GM18507 (cell line): ENCODE measurements around the gene VCP.

Experiments
- DNase-seq: peaks from one replicate; pipeline ENCODE4 v3.0.0; 2011; ENCODE audit warnings: low read depth; ENCODE audit not compliant: insufficient read length; ENCODE audit errors: extremely low spot score
- FAIRE-seq: peaks from 2 replicates; lab custom pipeline; 2011; peaks lifted over from hg19 to GRCh38; lab: Jason Lieb, UNC

Gene VCP

DNA sequence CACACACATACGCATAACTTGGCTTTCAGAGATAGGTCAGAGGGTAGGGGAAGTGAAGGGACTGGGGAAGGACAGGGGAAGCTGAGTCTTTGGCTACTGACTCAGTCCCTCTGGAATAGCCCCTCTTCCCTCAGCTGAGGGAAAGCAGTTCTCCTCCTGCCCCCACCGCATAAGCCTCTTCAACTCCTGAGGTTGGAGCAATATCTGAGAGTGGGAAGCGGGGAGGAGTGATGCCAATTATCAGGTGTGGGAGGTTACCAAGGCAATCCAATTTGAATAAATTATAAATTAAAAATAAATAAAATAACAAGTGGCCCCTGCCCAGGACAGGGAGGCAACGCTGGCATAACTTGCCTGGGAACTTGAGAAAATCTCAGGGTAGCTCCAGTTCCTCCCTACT is 32.2 kb upstream of the VCP start:
- DNase-seq (no peak), FAIRE-seq (no peak)

DNA sequence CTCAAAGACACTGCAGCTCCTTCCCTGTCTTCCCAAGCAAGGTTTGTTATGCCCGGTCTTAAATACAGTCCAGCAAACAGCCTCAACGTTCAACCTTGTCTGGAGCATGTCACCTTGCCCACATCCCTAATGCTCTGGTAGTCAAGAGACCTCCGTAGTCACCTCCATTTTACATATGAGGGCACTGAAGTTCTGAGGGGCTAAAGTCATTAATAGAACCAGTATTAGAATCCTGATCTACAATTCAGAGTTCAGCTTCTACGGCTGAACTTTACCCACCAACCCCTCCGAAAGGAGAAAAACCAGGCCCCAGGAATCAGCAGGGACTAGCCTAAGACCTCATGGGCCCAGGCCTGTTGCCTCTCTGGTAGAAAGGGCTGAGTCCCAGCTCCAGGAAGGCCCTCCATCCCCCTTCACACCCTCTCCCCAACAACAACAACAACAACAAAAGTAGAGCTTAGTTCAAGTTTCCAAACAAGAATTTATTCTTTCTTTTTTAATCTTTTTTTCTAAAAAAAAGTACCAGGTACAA is 31.3 kb upstream of the VCP start:
- FAIRE-seq (no peak), DNase-seq (no peak)

DNA sequence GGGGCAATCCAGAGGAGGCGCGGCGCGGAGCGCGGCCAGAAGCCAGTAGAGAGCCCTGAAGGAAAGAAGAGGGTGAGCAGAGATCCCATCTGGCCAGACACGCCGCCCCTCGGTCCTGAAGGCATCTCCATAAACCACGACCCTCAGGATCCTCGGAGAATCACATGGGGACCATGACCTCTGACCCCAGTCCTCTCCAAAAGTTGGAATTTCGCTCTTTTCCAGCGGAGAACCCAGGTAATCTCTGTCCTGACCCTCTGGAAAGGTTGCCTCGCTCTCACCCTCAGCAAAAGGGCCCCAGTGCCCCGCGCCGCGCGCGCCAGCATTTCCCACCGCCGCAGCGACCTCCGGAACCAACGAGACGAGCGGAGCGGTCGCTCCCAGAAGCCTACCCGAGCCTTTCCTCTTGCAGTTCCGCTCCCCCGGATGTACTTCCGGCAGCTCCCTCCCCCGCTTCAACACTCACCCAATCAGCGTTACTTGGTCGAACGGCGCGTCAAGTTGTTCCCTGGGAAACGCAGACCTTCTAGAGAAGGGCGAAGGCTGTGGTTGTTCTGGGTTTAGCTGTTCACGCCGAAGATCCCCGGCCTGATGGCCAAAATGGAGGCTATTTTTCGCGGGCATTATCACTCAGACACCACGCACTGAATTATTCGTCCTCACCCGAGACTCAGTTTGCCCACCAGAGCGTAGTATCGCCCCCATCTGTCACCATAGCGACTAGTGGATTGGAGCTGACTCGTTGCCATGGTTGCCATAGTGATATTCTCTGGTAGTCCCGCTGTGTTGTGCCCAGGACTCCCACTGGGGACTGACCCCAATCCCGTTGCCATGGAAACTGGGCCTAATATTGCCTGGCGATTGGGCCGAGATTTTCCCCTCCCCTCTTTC is 30.6 kb upstream of the VCP start, which contains the start of gene STOML2:
STOML2 (minus strand) TSS at position 363 of the 891 bp plus-strand sequence; CDS start at position 326, 37 bp downstream.
- DNase-seq, result peak; percentile 90
- peak; percentile 99 for FAIRE-seq

DNA sequence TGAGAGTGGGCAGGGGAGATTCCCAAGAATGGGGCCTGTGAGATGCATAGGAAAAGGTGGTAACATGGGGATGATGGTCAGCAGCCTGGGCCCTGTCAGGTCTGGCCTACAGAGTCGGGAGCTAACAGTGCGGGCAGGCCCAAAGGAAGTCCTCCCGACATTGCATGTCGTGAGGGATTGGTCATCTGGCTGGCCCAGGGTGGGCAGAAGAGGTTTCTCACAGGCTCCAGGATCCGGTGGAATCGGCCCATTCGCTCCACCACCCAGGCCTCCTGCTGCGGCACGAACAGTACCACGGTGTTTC is 30.0 kb upstream of the VCP start:
- DNase-seq (no peak), FAIRE-seq (no peak)

DNA sequence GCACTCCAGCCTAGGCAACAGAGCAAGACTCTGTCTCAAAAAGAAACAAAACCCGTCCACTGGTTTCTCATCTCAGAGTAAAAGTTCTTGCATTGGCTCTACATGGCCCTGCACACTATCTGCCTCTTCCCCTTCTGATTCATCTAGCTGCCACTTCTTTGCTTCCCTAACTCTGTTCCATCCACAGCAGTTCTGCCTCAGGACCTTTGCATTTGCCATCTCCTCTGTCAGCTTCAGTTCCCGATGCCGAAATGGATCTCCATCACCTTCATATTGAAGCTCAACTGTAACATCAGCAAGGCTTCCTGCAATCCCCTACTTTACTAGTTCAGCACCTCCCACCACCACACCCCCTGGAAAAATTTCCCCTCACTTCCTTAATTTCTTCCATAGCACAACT is 25.1 kb upstream of the VCP start:
- DNase-seq, result no peak
- FAIRE-seq, result no peak

DNA sequence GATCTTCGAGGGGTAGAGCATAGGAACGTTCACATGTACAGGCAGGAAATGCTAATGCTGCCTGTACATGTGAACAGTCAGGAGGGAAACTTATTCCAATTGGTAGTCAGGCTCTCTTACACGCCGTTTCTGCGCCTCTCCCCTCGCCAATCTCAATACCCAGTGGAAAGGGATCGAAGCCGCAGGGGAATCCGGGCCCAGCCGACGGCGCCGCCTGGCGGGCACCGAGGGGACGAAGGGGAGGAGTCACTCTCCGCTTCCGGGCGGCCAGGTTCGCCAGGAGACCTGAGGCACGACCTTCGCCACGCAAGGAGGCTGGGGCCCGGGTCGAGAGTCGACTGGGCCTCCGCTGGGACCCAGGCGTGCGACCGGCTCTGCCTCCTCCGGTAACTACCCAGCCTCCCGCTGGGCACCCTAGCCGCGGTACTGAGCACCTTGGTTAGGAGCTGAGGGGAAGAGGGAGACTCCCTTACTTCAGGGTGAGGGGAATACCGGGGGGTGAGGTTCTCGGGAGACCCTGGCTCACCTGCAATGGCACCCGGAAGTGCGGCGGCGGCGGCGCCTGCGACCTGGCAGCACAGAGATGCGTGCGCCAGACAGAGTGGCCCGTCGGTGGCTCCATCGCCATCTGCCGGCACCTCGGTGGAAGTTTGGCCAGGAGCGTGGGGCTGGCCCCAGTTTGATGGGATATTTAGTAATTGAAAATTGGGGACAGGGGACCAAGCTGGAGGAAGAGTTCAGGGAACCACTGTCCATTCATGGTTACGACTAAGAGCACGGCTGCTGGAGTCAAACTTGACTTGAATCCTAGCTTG is 23.8 kb upstream of the VCP start, which contains the start of gene PIGO:
PIGO (minus strand) TSS at position 557 of the 815 bp plus-strand sequence. CDS start 1,026 bp downstream, outside the sequence.
- peak; percentile 78 for DNase-seq
- FAIRE-seq, result peak; percentile 86

DNA sequence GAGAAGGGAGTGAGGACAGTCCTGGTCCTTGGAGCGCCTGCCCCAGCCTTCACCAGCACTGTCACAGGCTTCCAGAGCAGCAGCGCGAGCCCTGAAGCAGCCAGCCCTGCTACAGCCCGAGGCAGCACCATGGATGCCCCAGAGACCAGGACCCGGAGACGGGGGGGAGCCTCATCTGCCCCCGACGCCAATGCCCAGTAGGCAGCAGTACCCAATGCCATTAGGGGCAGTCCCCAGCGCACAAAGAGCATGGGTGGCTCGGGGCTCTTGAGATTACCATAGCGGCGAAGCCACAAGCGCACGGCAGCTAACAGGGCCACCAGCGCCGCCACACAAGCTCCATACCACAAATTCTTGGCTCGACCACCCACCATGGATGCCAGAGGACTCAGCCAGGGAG is 19.1 kb upstream of the VCP start:
- DNase-seq, result no peak
- no peak for FAIRE-seq

DNA sequence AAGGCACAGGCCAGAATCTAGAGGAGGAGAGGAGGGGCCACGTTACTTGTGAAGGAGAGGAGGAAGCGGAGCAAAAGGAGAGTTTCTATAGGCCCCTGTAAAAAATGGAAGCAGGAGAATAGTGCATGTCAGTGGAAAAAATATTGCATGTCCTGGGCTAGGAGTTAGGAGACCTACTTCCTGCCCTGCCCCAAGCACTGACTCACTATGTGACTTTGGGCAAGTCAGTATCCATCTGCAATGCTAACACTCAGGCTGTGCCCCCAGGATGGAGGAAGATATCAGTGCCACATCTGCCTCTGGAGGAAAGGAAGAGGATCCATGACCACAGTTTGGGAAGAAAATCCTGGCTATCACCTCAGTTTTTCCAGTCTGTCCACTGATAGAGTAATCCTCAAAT is 17.0 kb upstream of the VCP start:
- FAIRE-seq (no peak), DNase-seq (no peak)

DNA sequence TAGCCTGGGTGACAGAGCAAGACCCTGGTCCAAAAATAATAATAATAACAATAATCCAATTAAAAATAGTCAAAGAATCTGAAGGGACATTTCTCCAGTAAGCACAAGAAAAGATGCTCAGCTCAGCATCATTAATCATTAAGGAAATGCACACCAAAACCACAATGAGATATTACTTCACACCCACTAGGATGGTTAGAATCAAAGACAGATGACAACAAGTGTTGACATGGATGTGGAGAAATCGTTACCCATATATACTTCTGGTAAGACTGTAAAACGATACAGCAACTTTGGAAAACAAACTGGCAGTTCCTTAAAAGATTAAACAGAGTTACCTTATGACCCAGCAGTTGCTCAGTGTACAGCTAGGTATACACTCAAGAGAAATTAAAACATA is 12.7 kb upstream of the VCP start:
- FAIRE-seq (no peak), DNase-seq (no peak)

DNA sequence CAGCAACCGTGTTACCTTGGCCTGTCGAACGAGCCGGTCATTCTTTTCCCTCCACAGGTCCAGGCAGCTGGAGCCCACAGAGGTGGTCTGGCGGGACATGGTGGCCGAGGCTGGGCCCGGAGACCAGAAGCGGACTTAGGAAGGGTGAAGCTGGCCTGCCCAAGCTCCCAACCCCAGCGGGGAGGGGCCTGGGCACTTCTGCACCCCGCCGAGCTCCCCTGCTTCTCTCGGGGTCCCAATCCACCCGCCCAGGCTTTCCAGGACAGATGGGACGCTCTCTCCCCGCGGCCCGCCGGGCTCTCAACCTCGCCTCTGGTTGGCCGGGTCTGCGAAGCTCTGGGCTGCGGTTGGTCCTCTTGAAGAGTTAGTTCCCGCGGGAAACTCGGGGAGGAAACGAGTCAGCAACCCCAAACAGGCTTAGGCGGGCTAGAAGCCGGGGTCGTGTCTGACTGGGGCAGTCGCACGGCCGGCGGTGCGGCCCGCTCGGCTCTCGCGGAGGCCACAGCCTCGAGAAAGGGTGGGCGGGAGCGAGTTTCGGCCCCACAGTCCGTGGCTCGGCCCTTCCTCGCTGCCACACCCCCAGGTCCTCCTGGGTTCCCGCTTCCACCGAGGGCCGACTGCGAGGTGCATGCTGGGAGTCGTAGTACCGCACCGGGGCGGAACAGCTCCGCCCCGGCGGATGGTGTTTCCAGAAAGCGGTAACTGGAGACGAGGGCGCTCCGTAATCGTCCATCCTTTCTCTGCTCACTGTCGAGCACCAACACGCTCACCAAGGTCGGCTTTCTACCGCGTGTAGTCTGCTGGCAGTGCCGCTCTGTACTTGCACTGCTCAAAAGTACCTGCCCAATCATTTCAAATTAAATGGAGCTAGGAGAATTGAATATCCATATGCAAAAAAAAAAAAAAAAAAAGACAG is 7.3 kb upstream of the VCP start, which contains the start of gene FANCG:
FANCG (minus strand) TSS at position 517 of the 916 bp plus-strand sequence; CDS start at position 99, 418 bp downstream.
- FAIRE-seq, result peak; percentile 97
- DNase-seq, result peak; percentile 83

DNA sequence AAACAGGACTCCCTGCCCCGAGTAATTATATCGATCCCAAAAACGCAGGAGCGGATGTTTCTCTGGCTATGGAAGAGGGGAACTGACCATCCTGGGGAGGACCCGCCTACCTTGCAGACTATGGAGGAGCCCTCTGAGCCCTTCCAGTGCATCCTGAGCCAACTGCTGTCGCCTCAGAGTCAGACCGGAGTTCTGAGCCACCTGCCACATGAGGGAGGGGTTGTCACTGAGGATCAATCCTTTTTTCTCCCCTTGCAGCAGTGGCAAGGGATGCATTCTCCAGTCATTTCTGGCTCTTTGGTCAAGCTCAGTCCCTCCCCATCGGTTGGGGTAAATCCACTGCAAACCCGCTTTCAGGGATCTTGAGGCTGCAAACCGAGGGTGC is 6.6 kb upstream of the VCP start:
- DNase-seq, result no peak
- FAIRE-seq, result no peak

DNA sequence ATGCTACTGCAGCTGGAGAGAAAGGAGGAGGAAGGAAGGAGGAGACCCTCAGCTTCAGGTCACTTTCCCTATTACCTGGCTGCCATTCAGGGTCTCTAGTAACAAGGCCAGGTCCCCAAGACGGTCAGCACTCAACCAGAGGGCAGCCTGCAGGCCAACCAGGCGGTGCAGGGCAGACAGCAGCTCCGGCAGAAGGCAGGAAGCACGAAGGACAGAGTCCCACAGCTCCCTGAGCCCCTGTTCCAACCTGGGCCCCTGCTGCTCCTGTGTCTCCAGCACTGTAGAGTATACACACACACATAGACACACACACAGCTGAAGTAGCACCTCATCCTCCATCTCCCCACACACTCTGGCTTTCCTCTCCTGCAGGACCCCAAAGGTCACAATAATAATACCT is 5.6 kb upstream of the VCP start:
- DNase-seq (no peak), FAIRE-seq (no peak)

DNA sequence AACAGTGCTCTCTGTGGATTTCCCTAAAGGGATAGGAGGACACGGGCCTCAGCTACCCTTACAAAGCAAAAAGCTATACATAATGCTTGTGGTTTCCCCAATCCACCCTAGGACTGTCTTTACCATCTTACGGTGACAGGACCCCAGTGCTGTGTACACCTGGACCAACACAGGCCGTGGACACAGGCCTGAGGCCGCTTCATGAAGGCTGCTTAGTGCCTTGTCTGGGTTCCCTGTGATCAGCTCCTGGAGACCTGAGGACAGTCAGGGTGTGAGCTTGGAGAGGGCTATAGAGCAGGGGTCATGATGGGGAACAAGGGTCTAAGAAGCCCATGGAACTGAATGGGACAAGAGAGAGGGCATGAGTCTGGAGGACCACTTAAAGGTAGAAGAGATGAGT is 4.4 kb upstream of the VCP start:
- DNase-seq, result no peak

DNA sequence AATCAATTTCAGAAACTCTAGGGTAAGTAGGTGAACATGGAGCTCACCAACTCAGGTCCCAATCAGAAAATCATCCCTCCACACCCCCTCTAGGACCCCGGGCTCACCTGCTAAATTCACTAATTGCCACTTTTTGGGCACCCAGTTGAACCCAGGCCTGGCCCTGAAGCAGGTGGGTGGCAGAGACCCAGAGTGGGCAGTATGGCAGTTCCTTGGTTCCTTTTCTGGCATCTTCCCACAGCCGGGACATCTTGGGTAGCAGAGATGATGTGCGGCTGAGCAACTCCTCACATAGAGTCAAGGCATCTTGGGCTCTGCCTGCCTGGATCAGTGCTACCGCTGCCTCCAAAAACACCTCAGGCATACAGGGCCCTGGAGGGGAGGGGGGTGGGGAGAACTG is 2.9 kb upstream of the VCP start:
- DNase-seq, result no peak
- FAIRE-seq, result no peak

More for the DNA sequence above, 4.4 kb upstream of the VCP start:
- FAIRE-seq, result no peak

DNA sequence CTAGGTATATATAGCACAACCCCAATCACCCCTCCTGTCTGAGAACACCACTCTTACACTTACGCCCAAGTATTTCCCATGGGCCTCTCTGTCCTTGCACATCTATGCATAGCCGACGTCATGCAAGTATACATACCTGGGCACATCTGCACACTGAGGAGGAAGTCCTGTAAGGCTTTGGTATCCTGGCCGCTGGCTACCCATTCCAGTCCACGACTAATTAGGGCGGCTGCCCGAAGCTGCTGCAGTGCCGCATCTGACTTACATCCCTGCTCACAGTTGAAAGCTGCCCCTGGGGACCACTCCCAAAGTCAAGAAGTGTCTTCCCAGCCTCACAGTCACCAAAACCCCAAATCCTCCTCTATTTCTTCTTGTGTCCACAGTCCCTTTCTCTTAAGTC is 2.4 kb upstream of the VCP start:
- no peak for FAIRE-seq
- DNase-seq, result no peak

DNA sequence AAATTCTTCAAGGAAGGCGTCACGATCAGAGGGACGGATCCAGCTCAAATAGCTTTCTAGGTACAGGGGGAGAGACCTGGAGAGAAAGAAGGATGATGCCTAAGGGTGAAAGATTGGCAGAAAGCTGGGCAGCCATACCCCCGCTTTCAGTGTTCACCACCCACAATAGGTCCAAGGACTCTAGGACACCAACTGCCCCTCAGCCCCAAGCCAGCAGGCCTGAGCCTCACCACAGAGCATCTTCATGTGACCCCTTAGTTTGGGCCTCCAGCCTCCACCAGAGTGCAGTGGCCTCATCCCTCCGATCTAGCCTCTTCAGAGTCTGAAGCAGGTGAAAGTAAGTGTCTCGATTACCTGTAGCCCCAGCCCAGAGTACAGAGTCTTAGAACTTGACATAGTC is 1.7 kb upstream of the VCP start:
- no peak for DNase-seq
- no peak for FAIRE-seq

DNA sequence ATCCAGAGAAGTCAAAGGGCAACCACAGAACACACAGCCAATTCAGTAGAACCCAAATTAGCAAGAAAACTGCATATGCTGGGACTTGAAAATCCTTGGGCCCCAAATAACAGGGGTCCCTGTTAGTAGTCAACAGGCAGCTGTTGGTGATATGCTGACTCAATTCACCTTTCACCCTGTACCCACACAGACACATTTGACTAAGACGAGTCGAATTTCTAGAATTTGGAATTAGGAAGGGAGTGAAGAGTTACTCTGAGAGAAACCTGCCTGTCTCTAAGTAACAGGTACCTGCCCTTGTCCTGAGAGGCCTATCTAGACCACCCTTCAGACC is 821 bp upstream of the VCP start:
- DNase-seq, result no peak
- no peak for FAIRE-seq

DNA sequence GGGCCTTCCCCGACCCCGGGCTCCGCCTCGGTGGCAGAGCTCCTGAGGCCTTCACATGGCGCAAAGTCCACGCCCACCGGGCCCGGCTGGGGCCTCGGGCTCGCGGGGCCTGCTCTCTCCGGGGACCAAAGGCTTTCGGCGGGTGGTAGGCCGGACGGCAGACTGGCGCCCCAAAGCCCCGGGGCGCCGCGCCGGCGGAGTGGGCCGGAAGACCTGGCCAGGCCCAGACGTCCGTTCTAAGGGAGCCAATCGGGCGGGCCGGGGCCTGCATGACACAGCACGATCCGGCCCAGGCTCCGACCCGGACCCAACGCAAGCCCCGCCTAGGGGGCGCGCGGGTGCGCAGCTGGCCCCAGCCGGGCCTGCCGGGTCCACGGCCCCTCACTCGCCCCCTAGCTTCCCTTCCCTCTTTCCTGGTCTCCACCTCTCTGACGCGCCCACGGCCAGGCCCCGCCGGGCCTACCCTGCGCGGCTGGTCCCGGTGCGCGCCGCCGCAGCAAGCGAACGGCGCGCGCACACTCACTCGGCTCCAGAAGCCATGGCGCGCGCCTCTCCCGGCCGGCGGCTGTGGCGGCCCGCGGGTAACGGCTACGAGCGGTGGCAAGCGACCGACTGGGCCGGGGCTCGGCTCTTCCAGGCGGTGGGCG is 488 bp downstream of the VCP start:
- peak; percentile 78 for FAIRE-seq
- DNase-seq, result peak; percentile 53
